ENCODE results near the gene RHOV.
"Not testable (repeated sequence)": the region's sequence is repeated elsewhere in the genome, so short reads cannot be mapped to it uniquely, and the experiment has no call there.

Gene RHOV

GRCh38 chr15:40872791-40873693, 992 bp downstream of the RHOV start:
- no peak for DNase-seq (ENCODE audit: low read depth, low spot score)

- DNase-seq (ENCODE audit: low read depth, low spot score): no peak
Observed at GRCh38 chr15:40871749-40872617, 2.1 kb downstream of the RHOV start.

- no peak for DNase-seq (ENCODE audit: low read depth, low spot score)
Observed at GRCh38 chr15:40870716-40871115, 3.3 kb downstream of the RHOV start.

- DNase-seq (ENCODE audit: low read depth, low spot score): no peak
Observed at GRCh38 chr15:40869686-40870085, 4.3 kb downstream of the RHOV start.

- no peak for DNase-seq (ENCODE audit: low read depth, low spot score)
Observed at GRCh38 chr15:40867199-40867598, 6.8 kb downstream of the RHOV start.

GRCh38 chr15:40863660-40864270, 10.3 kb downstream of the RHOV start:
- DNase-seq (ENCODE audit: low read depth, low spot score): no peak

- DNase-seq (ENCODE audit: low read depth, low spot score): not testable (repeated sequence)
Observed at GRCh38 chr15:40861147-40861546, 12.9 kb downstream of the RHOV start.

GRCh38 chr15:40859206-40859851, 14.7 kb downstream of the RHOV start:
- DNase-seq (ENCODE audit: low read depth, low spot score): peak; percentile 74

GRCh38 chr15:40858706-40859105, 15.3 kb downstream of the RHOV start:
- no peak for DNase-seq (ENCODE audit: low read depth, low spot score)

- peak; percentile 69 for DNase-seq (ENCODE audit: low read depth, low spot score)
Observed at GRCh38 chr15:40857601-40858341, 16.3 kb downstream of the RHOV start.

GRCh38 chr15:40856746-40857145, 17.3 kb downstream of the RHOV start:
- DNase-seq (ENCODE audit: low read depth, low spot score): no peak

- no peak for DNase-seq (ENCODE audit: low read depth, low spot score)
Observed at GRCh38 chr15:40855706-40856234, 18.3 kb downstream of the RHOV start.

- no peak for DNase-seq (ENCODE audit: low read depth, low spot score)
Observed at GRCh38 chr15:40854161-40854560, 19.9 kb downstream of the RHOV start.

GRCh38 chr15:40853241-40853890, 20.7 kb downstream of the RHOV start:
- DNase-seq (ENCODE audit: low read depth, low spot score): no peak

GRCh38 chr15:40852529-40852928, 21.5 kb downstream of the RHOV start:
- no peak for DNase-seq (ENCODE audit: low read depth, low spot score)

- DNase-seq (ENCODE audit: low read depth, low spot score): no peak
Observed at GRCh38 chr15:40850576-40851112, 23.4 kb downstream of the RHOV start.

GRCh38 chr15:40847223-40847961, 26.6 kb downstream of the RHOV start:
- no peak for DNase-seq (ENCODE audit: low read depth, low spot score)

- DNase-seq (ENCODE audit: low read depth, low spot score): no peak
Observed at GRCh38 chr15:40846841-40847222, 27.2 kb downstream of the RHOV start.
